WTC11 (cell line): ENCODE results near the gene NFATC3. TPM values are rescaled to one million over a fixed set of nuclear protein-coding genes. Genes with fewer than 3 reads are reported as not detected.
"Not testable (repeated sequence)": the region's sequence is repeated elsewhere in the genome, so short reads cannot be mapped to it uniquely, and the experiment has no call there.

Experiments used
- ATAC-seq: fragments of 200-7000 bp; cut with Tn5 transposase; 2 replicates; pipeline ENCODE4 v1.10.0; 2021; ENCODE audit warnings: mild to moderate bottlenecking, moderate library complexity
- CTCF ChIA-PET: fragments of 300-600 bp; sonication (Branson Sonifier 250); formaldehyde crosslinking; loops from one replicate; lab custom pipeline; 2021; ENCODE audit warnings: antibody characterized with exemption; lab: Charles Lee
- POLR2A ChIA-PET: fragments of 350-600 bp; sonication (Branson Sonifier 250); formaldehyde crosslinking; loops from one replicate; lab custom pipeline; 2021; ENCODE audit warnings: antibody characterized with exemption; lab: Charles Lee
- DNase-seq: peaks from one replicate; pipeline ENCODE4 v3.0.0; 2021; ENCODE audit warnings: low spot score
- H3K27ac Mint-ChIP-seq: 2 replicates; pipeline ENCODE4 v1.8.0; 2021; ENCODE audit warnings: mixed read lengths
- H3K27me3 Mint-ChIP-seq: 2 replicates; pipeline ENCODE4 v1.8.0; 2021; ENCODE audit warnings: low read depth, mild to moderate bottlenecking, moderate library complexity, mixed read lengths
- H3K36me3 Mint-ChIP-seq: 2 replicates; pipeline ENCODE4 v1.8.0; 2021; ENCODE audit warnings: mixed read lengths
- H3K4me1 Mint-ChIP-seq: 2 replicates; pipeline ENCODE4 v1.8.0; 2022; ENCODE audit warnings: mixed read lengths
- H3K4me3 Mint-ChIP-seq: 2 replicates; pipeline ENCODE4 v1.8.0; 2021; ENCODE audit warnings: mild to moderate bottlenecking, moderate library complexity, mixed read lengths
- H3K9me3 Mint-ChIP-seq: 2 replicates; pipeline ENCODE4 v1.8.0; 2021; ENCODE audit warnings: mixed read lengths
- ETV6 ChIP-seq: sonication (generic); formaldehyde crosslinking; IDR thresholded peaks from 2 replicates; pipeline ENCODE4 v1.8.1; 2022; ENCODE audit warnings: mild to moderate bottlenecking, missing genetic modification reagents
- FOXJ3 ChIP-seq: sonication (generic); formaldehyde crosslinking; IDR thresholded peaks from 2 replicates; pipeline ENCODE4 v1.9.0; 2021; ENCODE audit warnings: missing genetic modification reagents, mild to moderate bottlenecking, borderline replicate concordance
- FOXP1 ChIP-seq: sonication (generic); formaldehyde crosslinking; IDR thresholded peaks from 2 replicates; pipeline ENCODE4 v1.8.0; 2022; ENCODE audit warnings: missing genetic modification reagents, mild to moderate bottlenecking, moderate library complexity, borderline replicate concordance
- FOXP4 ChIP-seq: sonication (generic); formaldehyde crosslinking; IDR thresholded peaks from 2 replicates; pipeline ENCODE4 v1.8.0; 2022; ENCODE audit warnings: mild to moderate bottlenecking, missing genetic modification reagents
- MXD4 ChIP-seq: fragments of 250-450 bp; sonication (Bioruptor Pico); IDR thresholded peaks from 2 replicates; pipeline ENCODE4 v1.8.0; 2021; ENCODE audit warnings: mild to moderate bottlenecking, moderate library complexity, borderline replicate concordance
- NR1H2 ChIP-seq: sonication (generic); formaldehyde crosslinking; IDR thresholded peaks from 2 replicates; pipeline ENCODE4 v1.9.0; 2021; ENCODE audit warnings: mild to moderate bottlenecking, moderate library complexity, missing genetic modification reagents
- TP53 ChIP-seq: sonication (generic); formaldehyde crosslinking; IDR thresholded peaks from 2 replicates; pipeline ENCODE4 v1.8.1; 2023; ENCODE audit warnings: mild to moderate bottlenecking, missing genetic modification reagents
- ZNF138 ChIP-seq: sonication (generic); formaldehyde crosslinking; conservative IDR thresholded peaks from 2 replicates; pipeline ENCODE4 v1.8.1; 2022; ENCODE audit warnings: mild to moderate bottlenecking, moderate library complexity, missing genetic modification reagents
- ZNF219 ChIP-seq: sonication (generic); formaldehyde crosslinking; IDR thresholded peaks from 2 replicates; pipeline ENCODE4 v1.8.0; 2023; ENCODE audit warnings: missing genetic modification reagents, mild to moderate bottlenecking, borderline replicate concordance
- total RNA-seq: library from RNA; stranded (reverse); gene quantifications from 3 replicates; pipeline ENCODE4 v1.2.3, GENCODE V29; 2021
- TF ChIP-seq, protein P1 (sequence below): sonication (generic); formaldehyde crosslinking; IDR thresholded peaks from 2 replicates; pipeline ENCODE4 v1.8.1; 2022; ENCODE audit warnings: low read depth, missing genetic modification reagents, borderline replicate concordance
- TF ChIP-seq, protein P2 (sequence below): sonication (generic); formaldehyde crosslinking; IDR thresholded peaks from 2 replicates; pipeline ENCODE4 v1.8.0; 2023; ENCODE audit warnings: missing genetic modification reagents
- TF ChIP-seq, protein P3 (sequence below): fragments of 250-450 bp; sonication (Bioruptor Pico); IDR thresholded peaks from 2 replicates; pipeline ENCODE4 v1.9.0; 2021; ENCODE audit warnings: mild to moderate bottlenecking
- TF ChIP-seq, protein P4 (sequence below): fragments of 250-450 bp; sonication (Bioruptor Pico); IDR thresholded peaks from 2 replicates; pipeline ENCODE4 v1.8.0; 2021; ENCODE audit warnings: mild to moderate bottlenecking
- TF ChIP-seq, protein P5 (sequence below): sonication (generic); formaldehyde crosslinking; IDR thresholded peaks from 2 replicates; pipeline ENCODE4 v1.8.1; 2022; ENCODE audit warnings: low read depth, mild to moderate bottlenecking, moderate library complexity, missing genetic modification reagents, borderline replicate concordance

Gene NFATC3
- total RNA-seq, 1 experiment from 2014 or later: 34.6 TPM

- TF ChIP-seq TP53 (CRISPR knock-in tag) (no peak), FOXP4 (CRISPR knock-in tag) (no peak), ETV6 (CRISPR knock-in tag) (no peak), ZNF138 (CRISPR knock-in tag) (no peak), NR1H2 (CRISPR knock-in tag) (no peak)
- TF ChIP-seq, protein P1, sequence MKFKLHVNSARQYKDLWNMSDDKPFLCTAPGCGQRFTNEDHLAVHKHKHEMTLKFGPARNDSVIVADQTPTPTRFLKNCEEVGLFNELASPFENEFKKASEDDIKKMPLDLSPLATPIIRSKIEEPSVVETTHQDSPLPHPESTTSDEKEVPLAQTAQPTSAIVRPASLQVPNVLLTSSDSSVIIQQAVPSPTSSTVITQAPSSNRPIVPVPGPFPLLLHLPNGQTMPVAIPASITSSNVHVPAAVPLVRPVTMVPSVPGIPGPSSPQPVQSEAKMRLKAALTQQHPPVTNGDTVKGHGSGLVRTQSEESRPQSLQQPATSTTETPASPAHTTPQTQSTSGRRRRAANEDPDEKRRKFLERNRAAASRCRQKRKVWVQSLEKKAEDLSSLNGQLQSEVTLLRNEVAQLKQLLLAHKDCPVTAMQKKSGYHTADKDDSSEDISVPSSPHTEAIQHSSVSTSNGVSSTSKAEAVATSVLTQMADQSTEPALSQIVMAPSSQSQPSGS (CRISPR knock-in tag): no peak
- TF ChIP-seq, protein P2, sequence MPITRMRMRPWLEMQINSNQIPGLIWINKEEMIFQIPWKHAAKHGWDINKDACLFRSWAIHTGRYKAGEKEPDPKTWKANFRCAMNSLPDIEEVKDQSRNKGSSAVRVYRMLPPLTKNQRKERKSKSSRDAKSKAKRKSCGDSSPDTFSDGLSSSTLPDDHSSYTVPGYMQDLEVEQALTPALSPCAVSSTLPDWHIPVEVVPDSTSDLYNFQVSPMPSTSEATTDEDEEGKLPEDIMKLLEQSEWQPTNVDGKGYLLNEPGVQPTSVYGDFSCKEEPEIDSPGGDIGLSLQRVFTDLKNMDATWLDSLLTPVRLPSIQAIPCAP: no peak
- DNase-seq: no peak
Observed at GRCh38 chr16:68105611-68106010, 20.4 kb downstream of the NFATC3 start.

GRCh38 chr16:68107230-68107928 lies 22.2 kb downstream of the NFATC3 start:
- H3K36me3 Mint-ChIP-seq: peaks cover 39% of the 10 kb centered on the region
- CTCF ChIA-PET, POLR2A ChIA-PET: not testable (repeated sequence)

More at GRCh38 chr16:68105611-68106010, 20.4 kb downstream of the NFATC3 start:
- Mint-ChIP-seq H3K4me1 (peaks cover 6% of the 10 kb centered on the region), H3K27me3 (no peaks in the 10 kb centered on the region; the same call in 1 of the 2 replicates), H3K9me3 (peaks cover 35% of the 10 kb centered on the region), H3K4me3 (no peak overlapping the region), H3K36me3 (peaks cover 24% of the 10 kb centered on the region), H3K27ac (0 out of 2 replicates have a peak overlapping the region, but pooled peaks have one; percentile 13)
- no peak for ATAC-seq
- POLR2A ChIA-PET: no interaction called here
- CTCF ChIA-PET: no interaction called here

DNA sequence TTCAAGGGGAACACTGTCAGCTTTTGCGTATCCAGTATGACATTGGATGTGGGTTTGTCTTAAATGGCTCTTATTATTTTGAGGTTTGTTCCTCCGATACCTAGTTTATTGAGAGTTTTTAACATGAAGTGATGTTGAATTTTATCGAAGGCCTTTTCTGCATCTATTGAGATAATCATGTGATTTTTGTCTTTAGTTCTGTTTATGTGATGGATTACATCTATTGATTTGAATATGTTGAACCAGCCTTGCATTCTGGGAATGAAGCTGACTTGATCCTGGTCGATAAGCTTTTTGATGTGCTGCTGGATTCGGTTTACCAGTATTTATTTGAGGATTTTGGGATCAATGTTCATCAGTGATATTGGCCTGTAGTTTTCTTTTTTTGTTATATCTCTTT lies 24.0 kb downstream of the NFATC3 start:
- DNase-seq, H3K27ac Mint-ChIP-seq, ATAC-seq, H3K4me1 Mint-ChIP-seq, POLR2A ChIA-PET, H3K4me3 Mint-ChIP-seq, H3K27me3 Mint-ChIP-seq: not testable (repeated sequence)
- CTCF ChIA-PET: interaction anchor here (1.2 to 1.8 kb wide), 2 partner anchors 14 to 15 kb away, joined by 4 to 5 read pairs; no protein-coding TSS in a partner anchor
- Mint-ChIP-seq H3K36me3 (peaks cover 39% of the 10 kb centered on the region), H3K9me3 (peaks cover 49% of the 10 kb centered on the region)

More at GRCh38 chr16:68107230-68107928, 22.2 kb downstream of the NFATC3 start:
- H3K9me3 Mint-ChIP-seq: peaks cover 50% of the 10 kb centered on the region
- DNase-seq, H3K27me3 Mint-ChIP-seq, ATAC-seq, H3K27ac Mint-ChIP-seq, H3K4me3 Mint-ChIP-seq, H3K4me1 Mint-ChIP-seq: not testable (repeated sequence)

DNA sequence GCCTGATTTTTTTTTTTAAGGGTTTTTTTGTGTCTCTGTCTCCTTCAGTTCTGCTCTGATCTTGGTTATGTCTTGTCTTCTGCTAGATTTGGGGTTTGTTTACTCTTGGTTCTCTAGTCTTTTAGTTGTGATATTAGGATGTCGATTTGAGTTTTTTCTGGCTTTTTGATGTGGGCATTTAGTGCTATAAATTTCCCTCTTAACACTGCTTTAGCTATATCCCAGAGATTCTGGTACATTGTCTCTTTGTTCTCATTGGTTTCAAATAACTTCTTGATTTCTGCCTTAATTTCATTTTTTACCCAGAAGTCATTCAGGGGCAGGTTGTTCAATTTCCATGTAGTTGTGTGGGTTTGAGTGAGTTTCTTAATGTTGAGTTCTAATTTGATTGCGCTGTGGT lies 25.4 kb downstream of the NFATC3 start:
- ATAC-seq, H3K4me3 Mint-ChIP-seq, H3K27ac Mint-ChIP-seq, H3K27me3 Mint-ChIP-seq, CTCF ChIA-PET, H3K4me1 Mint-ChIP-seq, DNase-seq: not testable (repeated sequence)
- POLR2A ChIA-PET: interaction anchor here (0.6 kb wide), 1 partner anchor 114 kb away, joined by 4 read pairs; no protein-coding TSS in a partner anchor
- peaks cover 41% of the 10 kb centered on the region for H3K9me3 Mint-ChIP-seq
- H3K36me3 Mint-ChIP-seq: peaks cover 37% of the 10 kb centered on the region

DNA sequence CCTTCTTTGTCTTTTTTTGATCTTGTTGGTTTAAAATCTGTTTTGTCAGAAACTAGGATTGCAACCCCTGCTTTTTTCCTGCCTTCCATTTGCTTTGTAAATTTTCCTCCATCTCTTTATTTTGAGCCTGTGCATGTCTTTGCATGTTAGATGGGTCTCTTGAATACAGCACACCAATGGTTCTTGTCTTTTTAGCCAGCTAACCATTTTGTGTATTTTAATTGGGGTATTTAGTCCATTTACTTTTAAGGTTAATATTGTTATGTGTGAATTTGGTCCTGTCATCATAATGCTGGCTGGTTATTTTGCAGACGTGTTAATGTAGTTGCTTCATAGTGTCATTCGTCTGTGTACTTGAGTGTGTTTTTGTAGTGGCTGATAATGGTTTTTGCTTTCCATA lies 26.2 kb downstream of the NFATC3 start:
- Mint-ChIP-seq H3K4me1 (no peaks in the 10 kb centered on the region), H3K27me3 (no peaks in the 10 kb centered on the region; the same call in 1 of the 2 replicates), H3K36me3 (peaks cover 37% of the 10 kb centered on the region), H3K4me3 (no peak overlapping the region), H3K9me3 (peaks cover 41% of the 10 kb centered on the region), H3K27ac (no peak overlapping the region)
- TF ChIP-seq ZNF219 (no peak), MXD4 (CRISPR knock-in tag) (no peak), FOXJ3 (no peak), FOXP1 (no peak)
- TF ChIP-seq, protein P3, sequence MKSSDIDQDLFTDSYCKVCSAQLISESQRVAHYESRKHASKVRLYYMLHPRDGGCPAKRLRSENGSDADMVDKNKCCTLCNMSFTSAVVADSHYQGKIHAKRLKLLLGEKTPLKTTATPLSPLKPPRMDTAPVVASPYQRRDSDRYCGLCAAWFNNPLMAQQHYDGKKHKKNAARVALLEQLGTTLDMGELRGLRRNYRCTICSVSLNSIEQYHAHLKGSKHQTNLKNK: no peak
- TF ChIP-seq, protein P4, sequence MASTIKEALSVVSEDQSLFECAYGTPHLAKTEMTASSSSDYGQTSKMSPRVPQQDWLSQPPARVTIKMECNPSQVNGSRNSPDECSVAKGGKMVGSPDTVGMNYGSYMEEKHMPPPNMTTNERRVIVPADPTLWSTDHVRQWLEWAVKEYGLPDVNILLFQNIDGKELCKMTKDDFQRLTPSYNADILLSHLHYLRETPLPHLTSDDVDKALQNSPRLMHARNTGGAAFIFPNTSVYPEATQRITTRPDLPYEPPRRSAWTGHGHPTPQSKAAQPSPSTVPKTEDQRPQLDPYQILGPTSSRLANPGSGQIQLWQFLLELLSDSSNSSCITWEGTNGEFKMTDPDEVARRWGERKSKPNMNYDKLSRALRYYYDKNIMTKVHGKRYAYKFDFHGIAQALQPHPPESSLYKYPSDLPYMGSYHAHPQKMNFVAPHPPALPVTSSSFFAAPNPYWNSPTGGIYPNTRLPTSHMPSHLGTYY (CRISPR knock-in tag): no peak
- TF ChIP-seq, protein P2: no peak
- TF ChIP-seq, protein P5, sequence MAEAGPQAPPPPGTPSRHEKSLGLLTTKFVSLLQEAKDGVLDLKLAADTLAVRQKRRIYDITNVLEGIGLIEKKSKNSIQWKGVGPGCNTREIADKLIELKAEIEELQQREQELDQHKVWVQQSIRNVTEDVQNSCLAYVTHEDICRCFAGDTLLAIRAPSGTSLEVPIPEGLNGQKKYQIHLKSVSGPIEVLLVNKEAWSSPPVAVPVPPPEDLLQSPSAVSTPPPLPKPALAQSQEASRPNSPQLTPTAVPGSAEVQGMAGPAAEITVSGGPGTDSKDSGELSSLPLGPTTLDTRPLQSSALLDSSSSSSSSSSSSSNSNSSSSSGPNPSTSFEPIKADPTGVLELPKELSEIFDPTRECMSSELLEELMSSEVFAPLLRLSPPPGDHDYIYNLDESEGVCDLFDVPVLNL (CRISPR knock-in tag): no peak
- DNase-seq (no peak), ATAC-seq (no peak)
- ChIA-PET POLR2A (no interaction called here), CTCF (no interaction called here)
